KMS-11 (cell line): ENCODE data around the gene OR8B3.

Experiments used
- H2AFZ ChIP-seq: fragments of 200-600 bp; sonication (generic); 2 replicates; pipeline ENCODE4 v1.6.1; 2016; ENCODE audit warnings: antibody characterized with exemption, mixed run types, low read depth
- H3K27ac ChIP-seq: fragments of 200-600 bp; sonication (generic); 2 replicates; pipeline ENCODE4 v1.6.1; 2016; ENCODE audit warnings: mild to moderate bottlenecking, mixed run types
- H3K27me3 ChIP-seq: fragments of 200-600 bp; sonication (generic); 2 replicates; pipeline ENCODE4 v1.6.1; 2017; ENCODE audit warnings: mild to moderate bottlenecking, low read depth, mixed run types, moderate library complexity; ENCODE audit not compliant: insufficient read depth
- H3K36me3 ChIP-seq: fragments of 200-600 bp; sonication (generic); 2 replicates; pipeline ENCODE4 v1.6.1; 2017; ENCODE audit warnings: mild to moderate bottlenecking, mixed run types; ENCODE audit not compliant: insufficient read depth
- H3K4me1 ChIP-seq: fragments of 200-600 bp; sonication (generic); 2 replicates; pipeline ENCODE4 v1.6.1; 2016; ENCODE audit warnings: mild to moderate bottlenecking, low read depth, mixed run types; ENCODE audit not compliant: poor library complexity, severe bottlenecking
- H3K4me2 ChIP-seq: fragments of 200-600 bp; sonication (generic); 2 replicates; pipeline ENCODE4 v1.7.0; 2016; ENCODE audit warnings: mild to moderate bottlenecking, mixed run types
- H3K4me3 ChIP-seq: fragments of 200-600 bp; sonication (generic); IDR thresholded peaks from 2 replicates; pipeline ENCODE4 v1.6.1; 2017; ENCODE audit warnings: low read depth, low read length, mixed read lengths; ENCODE audit not compliant: insufficient read depth
- H3K79me2 ChIP-seq: fragments of 200-600 bp; sonication (generic); 2 replicates; pipeline ENCODE4 v1.6.1; 2016; ENCODE audit warnings: low read depth, mixed run types; ENCODE audit not compliant: insufficient read depth
- H3K9ac ChIP-seq: fragments of 200-600 bp; sonication (generic); 2 replicates; pipeline ENCODE4 v1.6.1; 2016; ENCODE audit warnings: mild to moderate bottlenecking, mixed run types
- H4K20me1 ChIP-seq: fragments of 200-600 bp; sonication (generic); 2 replicates; pipeline ENCODE4 v1.6.1; 2016; ENCODE audit warnings: mild to moderate bottlenecking, mixed run types; ENCODE audit not compliant: insufficient read depth
- TF ChIP-seq, protein P1 (sequence below): fragments of 200-600 bp; sonication (generic); conservative IDR thresholded peaks from 2 replicates; pipeline ENCODE4 v1.6.1; 2017; ENCODE audit warnings: low read depth, mild to moderate bottlenecking, antibody characterized with exemption, low read length, moderate library complexity, mixed read lengths

Gene OR8B3

DNA sequence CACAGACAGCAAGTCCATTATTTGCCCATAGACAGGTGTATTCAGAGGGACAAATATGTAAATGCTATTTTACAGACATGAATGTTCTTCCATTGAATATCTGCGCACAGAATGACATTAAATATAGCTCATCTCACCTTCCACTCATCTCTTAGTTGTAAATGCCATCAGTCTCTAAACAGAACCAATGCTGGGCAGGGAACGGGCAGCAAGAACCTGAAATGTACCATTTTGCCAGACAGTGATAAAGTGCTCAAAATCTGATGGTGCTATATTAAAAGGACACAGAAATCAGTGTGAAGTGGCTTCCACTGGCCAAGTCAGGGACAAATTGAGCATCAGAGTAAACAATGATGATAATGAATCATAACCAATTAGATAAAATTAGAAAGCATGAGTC, 35.9 kb upstream of the OR8B3 start:
- no peak overlapping the region for H3K4me2 ChIP-seq
- no peak overlapping the region for H3K4me3 ChIP-seq
- TF ChIP-seq, protein P1, sequence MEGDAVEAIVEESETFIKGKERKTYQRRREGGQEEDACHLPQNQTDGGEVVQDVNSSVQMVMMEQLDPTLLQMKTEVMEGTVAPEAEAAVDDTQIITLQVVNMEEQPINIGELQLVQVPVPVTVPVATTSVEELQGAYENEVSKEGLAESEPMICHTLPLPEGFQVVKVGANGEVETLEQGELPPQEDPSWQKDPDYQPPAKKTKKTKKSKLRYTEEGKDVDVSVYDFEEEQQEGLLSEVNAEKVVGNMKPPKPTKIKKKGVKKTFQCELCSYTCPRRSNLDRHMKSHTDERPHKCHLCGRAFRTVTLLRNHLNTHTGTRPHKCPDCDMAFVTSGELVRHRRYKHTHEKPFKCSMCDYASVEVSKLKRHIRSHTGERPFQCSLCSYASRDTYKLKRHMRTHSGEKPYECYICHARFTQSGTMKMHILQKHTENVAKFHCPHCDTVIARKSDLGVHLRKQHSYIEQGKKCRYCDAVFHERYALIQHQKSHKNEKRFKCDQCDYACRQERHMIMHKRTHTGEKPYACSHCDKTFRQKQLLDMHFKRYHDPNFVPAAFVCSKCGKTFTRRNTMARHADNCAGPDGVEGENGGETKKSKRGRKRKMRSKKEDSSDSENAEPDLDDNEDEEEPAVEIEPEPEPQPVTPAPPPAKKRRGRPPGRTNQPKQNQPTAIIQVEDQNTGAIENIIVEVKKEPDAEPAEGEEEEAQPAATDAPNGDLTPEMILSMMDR, result no peak
- H3K4me1 ChIP-seq, result no peaks in the 10 kb centered on the region
- no peak overlapping the region for H3K27ac ChIP-seq
- no peaks in the 10 kb centered on the region for H4K20me1 ChIP-seq
- no peaks in the 10 kb centered on the region for H3K79me2 ChIP-seq
- no peak overlapping the region for H3K9ac ChIP-seq
- no peaks in the 10 kb centered on the region for H3K36me3 ChIP-seq
- H2AFZ ChIP-seq, result no peak overlapping the region
- H3K27me3 ChIP-seq, result no peaks in the 10 kb centered on the region

DNA sequence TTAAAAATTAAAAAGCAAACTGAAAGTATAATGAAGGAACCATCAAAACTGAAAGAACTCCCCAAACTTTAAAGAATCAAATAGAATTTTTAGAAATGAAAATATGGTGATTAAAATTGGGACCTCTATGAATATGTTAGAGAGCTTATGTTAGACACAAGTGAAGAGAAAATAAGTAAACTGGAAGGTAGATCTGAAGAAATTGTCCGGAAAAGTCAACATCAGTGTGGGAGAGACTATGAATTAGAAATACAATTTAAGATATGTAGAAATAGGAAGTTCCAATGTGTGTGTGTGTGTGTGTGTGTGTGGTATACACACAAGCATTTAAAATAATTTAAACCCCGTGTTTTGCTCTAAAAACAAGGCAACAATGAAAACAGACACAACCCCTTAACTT, 30.8 kb upstream of the OR8B3 start:
- H3K4me3 ChIP-seq, result no peak overlapping the region
- no peak overlapping the region for H3K9ac ChIP-seq
- H4K20me1 ChIP-seq, result no peaks in the 10 kb centered on the region
- no peaks in the 10 kb centered on the region for H3K79me2 ChIP-seq
- no peak overlapping the region for H3K4me2 ChIP-seq
- H3K36me3 ChIP-seq, result no peaks in the 10 kb centered on the region
- TF ChIP-seq, protein P1, result no peak
- H3K27ac ChIP-seq, result no peak overlapping the region
- no peaks in the 10 kb centered on the region for H3K27me3 ChIP-seq
- no peak overlapping the region for H2AFZ ChIP-seq
- no peaks in the 10 kb centered on the region for H3K4me1 ChIP-seq

DNA sequence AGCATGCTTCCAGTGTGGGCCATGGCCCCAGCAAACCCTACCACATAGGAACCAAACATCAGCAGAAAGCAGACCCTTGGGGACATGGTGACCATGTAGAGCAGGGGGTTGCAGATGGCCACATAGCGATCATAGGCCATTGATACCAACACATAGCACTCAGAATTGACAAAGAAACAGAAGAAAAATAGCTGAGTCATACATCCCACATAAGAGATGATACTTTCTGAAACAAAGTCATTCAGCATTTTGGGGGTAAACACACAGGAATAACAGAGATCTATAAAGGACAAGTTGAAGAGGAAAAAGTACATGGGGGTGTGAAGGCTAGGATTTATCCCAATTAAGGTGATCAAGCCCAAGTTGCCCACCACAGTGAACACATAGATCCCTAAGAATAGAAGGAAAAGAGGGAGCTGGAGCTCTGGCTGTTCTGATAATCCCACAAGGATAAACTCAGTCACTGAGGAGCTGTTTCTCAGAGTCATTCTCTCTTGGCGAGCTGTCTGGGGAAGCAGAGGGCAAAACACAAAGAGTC, 25.6 kb upstream of the OR8B3 start, which contains the start of gene OR8B4:
OR8B4 (minus strand) TSS at position 488 of the 538 bp plus-strand sequence; CDS start at position 488, 0 bp downstream.
- H3K27me3 ChIP-seq, result no peaks in the 10 kb centered on the region
- no peak within 1 kb of the TSS for H3K27ac ChIP-seq
- H3K4me3 ChIP-seq, result no peak within 1 kb of the TSS
- H3K4me1 ChIP-seq, result no peaks in the 10 kb centered on the region
- no peaks in the 10 kb centered on the region for H3K36me3 ChIP-seq
- H3K79me2 ChIP-seq, result no peaks in the 10 kb centered on the region
- no peaks in the 10 kb centered on the region for H4K20me1 ChIP-seq
- no peak within 1 kb of the TSS for H2AFZ ChIP-seq
- TF ChIP-seq, protein P1, result no peak
- no peak within 1 kb of the TSS for H3K4me2 ChIP-seq
- no peak within 1 kb of the TSS for H3K9ac ChIP-seq

DNA sequence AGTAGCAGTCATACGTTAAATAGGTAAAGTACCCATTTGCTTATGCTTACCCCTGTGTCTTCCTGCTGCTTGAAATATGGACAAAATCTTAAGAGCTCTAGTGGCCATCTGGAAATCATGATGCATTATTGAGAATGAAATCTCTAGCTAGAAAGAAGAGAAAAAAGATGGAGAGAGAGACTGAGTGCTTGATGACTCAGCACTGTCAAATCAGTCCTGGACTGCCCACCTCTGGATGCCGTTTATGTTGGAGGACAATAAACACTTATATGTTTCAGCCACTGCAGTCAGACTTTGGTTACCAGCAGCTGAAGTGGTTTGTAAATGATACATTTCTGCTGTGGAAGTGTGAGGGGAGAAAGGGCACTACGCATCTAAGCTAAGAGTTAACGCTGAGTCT, 22.2 kb upstream of the OR8B3 start:
- Histone ChIP-seq H3K9ac (no peak overlapping the region), H3K4me3 (no peak overlapping the region), H3K4me2 (no peak overlapping the region), H3K36me3 (no peaks in the 10 kb centered on the region), H2AFZ (no peak overlapping the region), H3K4me1 (no peaks in the 10 kb centered on the region), H3K27me3 (no peaks in the 10 kb centered on the region), H3K79me2 (no peaks in the 10 kb centered on the region), H4K20me1 (no peaks in the 10 kb centered on the region), H3K27ac (no peak overlapping the region)
- TF ChIP-seq, protein P1, result no peak
